GM21717 (cell line): Measurements from ENCODE around the gene CATSPER2.
"Not testable (repeated sequence)": the region's sequence is repeated elsewhere in the genome, so short reads cannot be mapped to it uniquely, and the experiment has no call there.

Experiments
- ATAC-seq: cut with Tn5 transposase; IDR thresholded peaks from one replicate; pipeline ENCODE4 v1.9.1; 2021; ENCODE audit warnings: mild to moderate bottlenecking, moderate library complexity; ENCODE audit not compliant: unreplicated experiment

The CATSPER2 gene

GRCh38 chr15:43648649-43649429 is at the start of gene CATSPER2:
Gene CATSPER2 (minus strand): TSS chr15:43648844. CDS start chr15:43648061, 783 bp downstream.
- ATAC-seq, result no peak

DNA sequence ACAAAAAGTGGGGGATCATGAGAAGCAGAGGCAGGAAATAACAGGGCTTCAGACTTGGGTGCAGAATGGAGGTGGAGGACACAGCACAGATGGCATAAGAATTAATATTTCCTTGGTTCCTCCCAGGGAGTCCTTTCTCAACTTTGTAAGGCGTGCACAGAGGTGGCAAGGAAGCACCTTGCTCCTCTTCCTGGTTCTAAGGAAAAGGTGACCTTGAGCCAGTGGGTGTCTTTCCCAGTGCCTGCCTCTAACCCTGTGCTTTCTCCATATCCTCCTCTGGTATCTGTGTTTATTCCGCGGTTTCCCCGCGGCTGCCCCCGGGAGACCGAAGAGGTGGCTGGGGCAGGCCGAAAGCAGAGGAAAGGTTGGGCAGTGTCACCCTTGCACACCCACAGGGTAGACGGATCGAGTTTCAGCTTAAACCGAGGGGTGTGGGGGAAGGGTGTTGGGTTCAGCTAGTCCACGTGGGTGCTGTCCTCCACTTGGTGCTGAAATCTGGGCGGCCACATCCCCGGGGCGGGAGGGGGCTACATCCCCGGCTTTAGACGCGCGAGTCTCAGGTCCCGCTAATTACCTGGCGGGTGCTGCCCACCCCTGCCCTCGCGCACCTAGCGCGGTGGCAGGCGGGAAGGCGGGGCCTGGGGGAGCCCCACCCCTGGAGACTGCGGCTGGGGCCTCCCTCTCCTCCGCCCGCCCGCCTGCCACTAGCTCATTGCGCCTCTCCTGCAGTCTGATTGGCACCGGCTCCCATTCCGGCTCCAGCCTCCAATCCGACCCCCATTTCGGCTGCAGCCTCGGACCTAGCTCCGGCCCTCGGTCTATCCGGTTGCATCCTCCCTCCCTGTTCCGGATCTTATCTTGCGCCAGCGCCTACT is 44.7 kb upstream of the CATSPER2 start, which contains the start of gene CKMT1A:
Gene CKMT1A (plus strand): TSS at position 712 of the 875 bp plus-strand sequence. CDS start 192 bp downstream, outside the sequence.
- ATAC-seq, result not testable (repeated sequence)

DNA sequence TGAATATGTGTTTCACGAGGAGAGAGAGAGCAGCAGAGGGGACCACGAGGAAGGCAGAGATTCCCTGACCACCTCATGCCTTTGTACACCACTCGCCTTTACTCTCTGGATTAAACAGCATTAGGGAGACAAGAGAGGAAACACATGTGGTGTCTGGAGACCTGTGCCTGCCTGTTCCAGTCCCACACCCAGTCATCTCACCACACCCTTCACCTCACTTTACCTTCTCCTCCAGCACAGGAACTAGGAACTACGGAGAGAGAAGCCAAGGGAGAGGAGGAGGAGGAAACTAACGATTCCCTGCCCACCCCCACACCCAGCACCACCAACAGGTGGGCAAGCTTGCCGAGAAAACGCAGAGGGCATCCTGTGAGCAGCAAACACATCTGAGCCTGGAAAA is 44.0 kb upstream of the CATSPER2 start:
- ATAC-seq, result not testable (repeated sequence)

DNA sequence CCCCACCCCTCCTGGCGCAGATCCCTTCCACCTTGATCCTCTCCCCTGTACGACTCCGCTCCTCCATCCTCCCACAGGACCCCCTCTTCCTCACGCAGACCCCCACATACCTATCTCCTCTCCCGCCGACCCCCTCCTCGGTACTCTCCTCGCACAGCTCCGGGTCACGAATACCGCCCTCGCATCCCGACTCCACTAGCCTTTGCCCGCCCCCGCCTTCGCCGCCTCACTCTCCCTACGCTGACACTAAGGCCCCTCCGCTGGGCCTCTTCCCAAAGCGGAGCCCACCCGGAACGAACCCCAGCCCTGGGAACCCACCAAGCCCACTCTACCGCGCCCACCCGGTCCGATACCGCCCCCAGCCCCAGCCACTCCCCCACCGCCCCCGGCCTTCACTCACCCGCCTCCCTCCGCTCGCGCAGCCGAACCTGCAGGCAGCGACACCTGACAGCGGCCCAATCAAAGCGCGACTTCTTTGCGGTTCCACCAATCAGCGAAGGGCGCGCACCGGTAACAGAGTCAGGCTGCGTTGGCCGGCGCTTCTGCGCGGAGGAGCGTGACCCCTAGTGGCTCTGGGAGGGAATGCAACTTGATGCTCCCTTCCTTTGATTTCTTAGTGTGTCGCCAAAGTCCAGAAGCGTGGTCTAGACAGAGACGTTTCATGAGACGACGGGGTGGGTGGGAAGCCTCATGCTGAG is 41.1 kb upstream of the CATSPER2 start:
- peak; percentile 94 for ATAC-seq

GRCh38 chr15:43674175-43674574 is 25.5 kb upstream of the CATSPER2 start:
- ATAC-seq, result not testable (repeated sequence)

DNA sequence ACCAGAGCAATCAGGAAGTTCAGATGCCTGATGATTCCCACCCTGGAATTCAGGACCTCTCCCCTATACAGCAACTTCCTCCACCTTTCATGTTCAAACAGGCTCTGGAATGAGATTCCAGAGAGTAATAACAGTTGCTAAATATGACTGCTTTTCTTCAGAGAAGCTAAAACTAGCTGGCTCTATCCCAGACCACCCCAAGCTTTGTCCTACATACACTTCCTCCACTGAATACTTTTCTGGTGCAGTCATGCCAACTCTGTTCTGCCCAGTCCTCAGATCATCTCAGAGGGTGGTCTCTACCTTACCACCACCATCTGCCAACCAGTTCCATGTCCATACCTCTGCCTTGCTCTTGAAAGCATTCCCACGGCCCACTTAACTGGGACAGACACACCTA is 17.5 kb upstream of the CATSPER2 start:
- ATAC-seq, result not testable (repeated sequence)

- ATAC-seq, result not testable (repeated sequence)
Measured at GRCh38 chr15:43663333-43663732, 14.7 kb upstream of the CATSPER2 start.

DNA sequence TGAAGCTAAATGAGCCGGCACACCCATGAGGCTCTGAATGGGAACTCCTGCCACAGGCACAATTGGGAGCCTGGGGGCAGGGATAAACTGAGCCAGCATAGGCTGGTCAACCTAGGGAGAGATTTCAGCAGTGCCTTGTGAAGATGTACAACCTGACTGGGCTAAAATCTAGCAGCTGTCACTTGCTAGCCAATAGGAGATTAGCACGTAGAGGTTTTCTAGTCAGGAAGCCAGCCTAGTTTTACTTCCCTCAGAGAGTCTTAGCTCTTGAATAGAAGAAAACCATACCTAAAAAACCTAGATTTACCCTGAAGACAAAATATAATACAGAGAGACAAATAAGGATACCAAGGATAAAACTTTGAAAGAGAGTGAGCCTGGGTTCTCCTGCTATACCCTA is 13.6 kb upstream of the CATSPER2 start:
- not testable (repeated sequence) for ATAC-seq

DNA sequence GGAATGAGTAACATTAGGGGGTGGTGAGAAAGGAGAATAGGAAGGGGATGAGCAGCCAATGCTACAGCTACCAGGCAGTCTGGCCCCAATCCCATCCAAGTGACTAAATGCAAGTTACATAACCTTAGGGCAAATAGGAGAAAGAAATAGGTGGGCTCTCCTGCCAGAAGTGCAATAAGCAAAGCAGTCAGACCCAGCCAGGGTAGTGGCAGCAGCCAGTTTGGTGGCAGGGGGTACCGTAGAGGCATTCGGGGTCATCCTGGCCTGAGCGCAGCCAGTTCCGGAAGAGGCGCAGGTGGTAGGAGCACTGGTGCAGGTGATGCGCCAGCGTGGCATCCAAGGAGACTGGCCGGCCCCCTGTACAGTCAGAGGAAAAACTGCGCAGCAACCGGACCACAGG is 11.1 kb upstream of the CATSPER2 start:
- not testable (repeated sequence) for ATAC-seq

- not testable (repeated sequence) for ATAC-seq
Measured at GRCh38 chr15:43649430-43649926, 834 bp upstream of the CATSPER2 start.

DNA sequence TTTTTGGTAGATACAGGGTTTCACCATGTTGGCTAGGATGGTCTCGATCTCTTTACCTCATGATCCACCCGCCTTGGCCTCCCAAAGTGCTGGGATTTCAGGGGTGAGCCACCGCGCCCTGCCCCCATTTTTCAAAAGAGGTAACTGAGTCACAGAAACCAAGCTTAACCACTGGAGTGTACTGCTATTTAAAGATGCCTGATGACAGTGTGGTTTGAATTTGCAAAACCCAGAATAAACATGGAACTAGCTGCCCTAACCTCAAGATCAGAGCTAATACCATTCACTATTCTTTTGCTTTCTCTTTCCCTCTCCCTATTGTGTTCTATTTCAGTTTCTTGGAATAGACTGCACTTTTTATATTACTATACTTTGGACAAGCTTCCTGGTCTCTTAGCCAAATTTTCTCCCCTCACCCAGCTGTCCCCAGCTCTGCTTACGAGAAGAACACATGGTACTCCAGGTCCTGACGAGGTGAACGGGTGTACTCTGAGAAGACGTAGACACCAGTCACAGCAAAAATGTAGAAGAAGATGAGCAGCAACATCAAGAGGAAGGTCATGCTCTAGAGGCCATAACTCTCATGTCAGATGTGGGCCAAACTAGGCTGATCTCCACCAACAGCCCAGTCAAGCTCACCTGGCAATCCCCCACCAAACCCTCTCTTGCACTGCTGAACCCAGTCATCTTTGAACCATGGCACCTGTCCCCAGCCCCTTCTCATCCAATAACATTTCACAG is 10.0 kb downstream of the CATSPER2 start:
- ATAC-seq, result peak; percentile 61

DNA sequence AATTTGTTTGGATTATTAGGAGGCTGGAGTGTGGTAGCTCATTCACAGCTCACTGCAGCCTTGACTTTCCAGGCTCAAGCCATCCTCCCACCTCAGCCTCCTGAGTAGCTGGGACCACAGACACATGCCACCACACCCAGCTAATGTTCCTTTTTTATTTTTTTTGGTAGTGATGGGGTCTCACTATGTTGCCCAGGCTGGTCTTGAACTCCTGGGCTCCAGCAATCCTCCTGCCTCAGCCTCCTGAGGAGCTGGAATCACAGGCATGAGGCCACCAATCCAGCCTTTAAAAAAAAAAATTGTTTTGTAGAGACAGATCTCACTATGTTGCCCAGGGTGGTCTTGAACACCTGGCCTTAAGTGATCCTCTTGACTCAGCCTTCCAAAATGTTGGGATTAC is 21.7 kb downstream of the CATSPER2 start:
- not testable (repeated sequence) for ATAC-seq

DNA sequence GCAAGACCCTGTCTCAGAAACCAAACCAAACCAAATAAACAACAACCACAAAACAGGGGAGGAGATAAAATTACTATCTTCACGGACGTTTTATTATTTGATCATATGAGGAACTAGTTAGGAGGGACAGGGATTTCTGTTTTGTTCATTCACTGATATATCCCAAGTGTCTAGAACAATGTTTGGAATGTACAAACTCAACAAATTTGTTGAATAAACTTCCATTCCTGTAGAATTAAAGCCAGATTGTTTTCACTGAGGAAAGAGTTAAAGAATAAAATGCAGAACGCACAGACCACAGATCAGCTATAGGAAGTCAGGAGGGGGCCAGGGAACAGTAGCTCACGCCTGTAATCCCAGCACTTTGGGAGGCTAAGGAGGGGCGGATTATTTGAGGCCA is 23.5 kb downstream of the CATSPER2 start:
- no peak for ATAC-seq

- ATAC-seq, result not testable (repeated sequence)
Measured at GRCh38 chr15:43622068-43622799, 26.4 kb downstream of the CATSPER2 start.

DNA sequence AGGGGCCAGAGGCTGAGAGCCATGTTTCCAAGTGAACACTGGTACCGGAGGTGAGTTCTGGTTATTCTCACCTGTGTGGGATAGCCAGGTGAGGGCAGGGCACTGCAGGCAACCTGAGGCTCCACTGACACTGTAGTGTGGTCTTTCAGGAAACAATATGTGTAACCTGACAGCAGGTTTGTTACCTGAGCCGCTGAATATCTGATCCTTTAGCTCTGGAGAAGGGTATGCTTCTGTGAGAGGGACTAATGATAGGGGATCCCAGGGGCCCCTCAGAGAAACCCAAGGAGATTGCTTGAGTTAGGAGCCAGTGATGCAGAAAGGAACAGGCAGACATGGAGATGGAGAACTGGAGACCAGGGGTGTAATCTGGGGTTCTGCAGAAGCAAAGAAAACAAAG is 29.9 kb downstream of the CATSPER2 start, which contains the start of gene STRC:
Gene STRC (minus strand): TSS at position 101 of the 400 bp plus-strand sequence. CDS start 78 bp downstream, at position 23.
- not testable (repeated sequence) for ATAC-seq

- ATAC-seq, result not testable (repeated sequence)
Measured at GRCh38 chr15:43617750-43618149, 30.9 kb downstream of the CATSPER2 start.

DNA sequence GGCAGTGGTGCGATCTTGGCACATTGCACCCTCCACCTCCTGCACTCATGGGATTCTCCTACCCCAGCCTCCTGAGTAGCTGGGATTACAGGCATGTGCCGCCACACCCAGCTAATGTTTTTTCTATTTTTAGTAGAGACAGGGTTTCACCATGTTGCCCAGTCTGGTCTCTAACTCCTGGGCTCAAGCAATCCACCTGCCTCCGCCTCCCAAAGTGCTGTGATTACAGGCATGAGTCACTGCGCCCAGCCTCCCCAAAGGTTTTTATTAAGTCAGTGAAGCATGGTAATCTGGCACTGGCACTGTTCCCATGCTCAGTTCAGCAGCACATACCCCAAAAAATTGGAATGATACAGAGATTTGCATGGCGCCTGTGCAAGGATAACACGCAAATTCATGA is 46.4 kb downstream of the CATSPER2 start:
- ATAC-seq, result not testable (repeated sequence)

DNA sequence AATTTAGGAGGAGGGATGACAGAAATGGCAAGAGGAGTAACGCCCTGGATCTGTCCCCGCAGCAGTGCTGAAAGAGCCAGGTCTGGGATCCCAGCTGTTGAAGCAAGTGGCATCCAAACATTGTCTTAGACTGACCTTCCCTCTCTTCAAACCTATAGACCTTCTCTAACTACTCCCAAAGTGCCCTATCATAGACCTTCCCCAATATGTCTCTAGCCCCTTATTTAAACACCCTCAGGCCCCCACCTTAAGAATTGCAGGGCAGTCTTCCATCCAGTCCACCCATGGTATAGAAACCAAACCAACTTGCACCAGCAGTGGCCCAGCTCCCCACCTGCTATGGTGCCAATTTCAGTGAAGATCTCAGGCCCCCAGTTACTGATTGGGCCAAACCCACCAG is 48.4 kb downstream of the CATSPER2 start:
- not testable (repeated sequence) for ATAC-seq

GRCh38 chr15:43599131-43599530 is 49.5 kb downstream of the CATSPER2 start:
- ATAC-seq, result not testable (repeated sequence)
